Kidney glomerular epithelial cell (primary cell): Measurements from ENCODE around the gene MFSD12.
"Not testable (repeated sequence)": the region's sequence is repeated elsewhere in the genome, so short reads cannot be mapped to it uniquely, and the experiment has no call there.

Source experiments
- DNase-seq: peaks from one replicate; lab custom pipeline; 2025; lab: John Stamatoyannopoulos, UW

The MFSD12 gene

GRCh38 chr19:3584036-3584802 is 26.8 kb upstream of the MFSD12 start:
- not testable (repeated sequence) for DNase-seq

- DNase-seq = not testable (repeated sequence)
These were observed 24.4 kb upstream of the MFSD12 start for GRCh38 chr19:3581792-3582191.

GRCh38 chr19:3580156-3580934 is 23.0 kb upstream of the MFSD12 start:
- peak; percentile 16 for DNase-seq

- no peak for DNase-seq
These were observed 21.0 kb upstream of the MFSD12 start for GRCh38 chr19:3578390-3578789.

GRCh38 chr19:3577723-3578344 is 20.4 kb upstream of the MFSD12 start:
- DNase-seq = no peak

GRCh38 chr19:3576696-3577443 is 19.5 kb upstream of the MFSD12 start:
- no peak for DNase-seq

GRCh38 chr19:3575949-3576673 is 18.7 kb upstream of the MFSD12 start:
- DNase-seq = no peak

- DNase-seq = no peak
These were observed 17.9 kb upstream of the MFSD12 start for GRCh38 chr19:3575260-3575741.

- peak; percentile 89 for DNase-seq
These were observed 16.7 kb upstream of the MFSD12 start for GRCh38 chr19:3573858-3574637.

- DNase-seq = no peak
These were observed 15.9 kb upstream of the MFSD12 start for GRCh38 chr19:3573162-3573857.

- no peak for DNase-seq
These were observed 15.4 kb upstream of the MFSD12 start, which contains the start of gene HMG20B for GRCh38 chr19:3572855-3573161. TSS of gene HMG20B (plus strand) at chr19:3572944. CDS start at chr19:3573310, 366 bp downstream.

- DNase-seq = peak; percentile 99
These were observed 14.9 kb upstream of the MFSD12 start for GRCh38 chr19:3572132-3572854.

GRCh38 chr19:3570606-3571011 is 13.2 kb upstream of the MFSD12 start:
- no peak for DNase-seq

- not testable (repeated sequence) for DNase-seq
These were observed 12.7 kb upstream of the MFSD12 start for GRCh38 chr19:3570042-3570441.

GRCh38 chr19:3565139-3565538 is 7.8 kb upstream of the MFSD12 start:
- DNase-seq = peak; percentile 33

- DNase-seq = no peak
These were observed 6.5 kb upstream of the MFSD12 start for GRCh38 chr19:3563709-3564524.

GRCh38 chr19:3556978-3557460 is 367 bp downstream of the MFSD12 start:
- no peak for DNase-seq

GRCh38 chr19:3556423-3556977 is 886 bp downstream of the MFSD12 start:
- no peak for DNase-seq
